HG03460 (cell line): ENCODE measurements around the gene FERMT2.
"Not testable (repeated sequence)": the region's sequence is repeated elsewhere in the genome, so short reads cannot be mapped to it uniquely, and the experiment has no call there.

Experiments
- ATAC-seq: cut with Tn5 transposase; IDR thresholded peaks from one replicate; pipeline ENCODE4 v1.9.1; 2021; ENCODE audit not compliant: unreplicated experiment

The FERMT2 gene

GRCh38 chr14:52868911-52869618 is 81.8 kb downstream of the FERMT2 start:
- ATAC-seq: no peak

GRCh38 chr14:52864893-52865292 is 86.0 kb downstream of the FERMT2 start:
- ATAC-seq: not testable (repeated sequence)

- ATAC-seq: no peak
These were observed 87.5 kb downstream of the FERMT2 start for GRCh38 chr14:52863334-52863700.

GRCh38 chr14:52862632-52863333 is 88.1 kb downstream of the FERMT2 start:
- no peak for ATAC-seq

GRCh38 chr14:52861403-52861802 is 89.4 kb downstream of the FERMT2 start:
- no peak for ATAC-seq

GRCh38 chr14:52860910-52861309 is 89.9 kb downstream of the FERMT2 start:
- no peak for ATAC-seq

GRCh38 chr14:52860209-52860608 is 90.6 kb downstream of the FERMT2 start:
- no peak for ATAC-seq

GRCh38 chr14:52856139-52856538 is 94.7 kb downstream of the FERMT2 start:
- no peak for ATAC-seq

- ATAC-seq: no peak
These were observed 97.4 kb downstream of the FERMT2 start for GRCh38 chr14:52853522-52853854.

- no peak for ATAC-seq
These were observed 97.9 kb downstream of the FERMT2 start for GRCh38 chr14:52852810-52853521.

GRCh38 chr14:52850451-52850909 is 100.4 kb downstream of the FERMT2 start:
- ATAC-seq: no peak

GRCh38 chr14:52848626-52849025 is 102.2 kb downstream of the FERMT2 start:
- no peak for ATAC-seq

- ATAC-seq: no peak
These were observed 104.3 kb downstream of the FERMT2 start for GRCh38 chr14:52846591-52846990.

GRCh38 chr14:52845081-52845480 is 105.8 kb downstream of the FERMT2 start:
- no peak for ATAC-seq

GRCh38 chr14:52844262-52845060 is 106.4 kb downstream of the FERMT2 start:
- ATAC-seq: no peak

- ATAC-seq: no peak
These were observed 110.0 kb downstream of the FERMT2 start for GRCh38 chr14:52840877-52841276.

GRCh38 chr14:52837451-52837850 is 113.4 kb downstream of the FERMT2 start:
- ATAC-seq: no peak

GRCh38 chr14:52836063-52836462 is 114.8 kb downstream of the FERMT2 start:
- ATAC-seq: no peak

GRCh38 chr14:52835122-52835903 is 115.5 kb downstream of the FERMT2 start:
- ATAC-seq: no peak

GRCh38 chr14:52834440-52834842 is 116.4 kb downstream of the FERMT2 start:
- no peak for ATAC-seq
